HG02943 (cell line): ENCODE data around the gene PLA1A.
"Not testable (repeated sequence)": the region's sequence is repeated elsewhere in the genome, so short reads cannot be mapped to it uniquely, and the experiment has no call there.

Experiments
- ATAC-seq: cut with Tn5 transposase; IDR thresholded peaks from one replicate; pipeline ENCODE4 v1.9.1; 2021; ENCODE audit warnings: mild to moderate bottlenecking, low read depth, moderate library complexity; ENCODE audit not compliant: unreplicated experiment

PLA1A gene

DNA sequence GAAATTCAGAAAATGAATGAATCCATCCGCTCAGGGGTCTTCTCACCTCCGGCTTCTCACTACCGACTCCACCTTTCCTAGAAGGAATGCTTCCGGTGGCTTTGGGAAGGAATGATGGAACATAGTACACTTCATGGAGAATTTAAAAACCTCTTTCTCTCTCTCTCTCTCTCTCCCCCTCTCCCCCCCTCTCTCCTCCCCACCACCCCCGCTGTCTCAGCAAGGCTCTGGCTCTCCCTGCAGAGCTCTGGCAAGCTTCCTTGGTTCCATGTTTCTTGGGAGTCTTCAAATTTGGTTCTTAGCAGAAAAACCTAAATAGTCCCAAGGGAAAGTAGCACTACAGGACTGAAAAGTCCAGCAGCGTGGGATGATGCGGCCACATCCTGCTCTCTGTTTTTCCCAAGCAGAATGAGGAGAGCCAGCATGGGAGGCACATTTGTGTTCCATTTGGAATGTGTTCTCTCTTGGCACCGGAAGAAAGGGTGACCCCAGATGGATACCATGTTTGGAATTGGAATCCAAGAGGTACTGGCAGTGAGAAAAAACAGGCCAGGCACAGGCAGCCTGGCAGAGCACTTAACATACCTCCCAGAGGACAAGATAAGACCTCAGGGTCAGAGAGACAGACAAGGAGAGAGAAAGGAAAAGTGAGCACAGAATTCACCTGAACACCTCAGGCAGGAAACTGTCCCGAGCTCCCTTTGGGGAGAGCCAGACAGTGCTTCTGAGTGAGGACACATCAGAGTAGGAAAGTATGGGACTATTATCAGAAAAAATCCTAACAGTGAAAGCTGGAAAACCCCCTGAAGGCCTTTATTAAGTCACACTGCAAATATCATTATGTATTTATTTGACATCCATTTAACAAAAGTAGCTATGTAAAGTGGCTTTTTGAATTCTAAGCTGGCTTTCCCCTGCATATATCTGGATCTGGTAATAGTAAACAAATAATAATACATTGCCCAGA is 63.1 kb downstream of the PLA1A start, which contains the start of gene POPDC2:
Gene POPDC2, minus strand, starts transcription at position 116 of the 967 bp plus-strand sequence. CDS start 166 bp downstream, outside the sequence.
- no peak for ATAC-seq

DNA sequence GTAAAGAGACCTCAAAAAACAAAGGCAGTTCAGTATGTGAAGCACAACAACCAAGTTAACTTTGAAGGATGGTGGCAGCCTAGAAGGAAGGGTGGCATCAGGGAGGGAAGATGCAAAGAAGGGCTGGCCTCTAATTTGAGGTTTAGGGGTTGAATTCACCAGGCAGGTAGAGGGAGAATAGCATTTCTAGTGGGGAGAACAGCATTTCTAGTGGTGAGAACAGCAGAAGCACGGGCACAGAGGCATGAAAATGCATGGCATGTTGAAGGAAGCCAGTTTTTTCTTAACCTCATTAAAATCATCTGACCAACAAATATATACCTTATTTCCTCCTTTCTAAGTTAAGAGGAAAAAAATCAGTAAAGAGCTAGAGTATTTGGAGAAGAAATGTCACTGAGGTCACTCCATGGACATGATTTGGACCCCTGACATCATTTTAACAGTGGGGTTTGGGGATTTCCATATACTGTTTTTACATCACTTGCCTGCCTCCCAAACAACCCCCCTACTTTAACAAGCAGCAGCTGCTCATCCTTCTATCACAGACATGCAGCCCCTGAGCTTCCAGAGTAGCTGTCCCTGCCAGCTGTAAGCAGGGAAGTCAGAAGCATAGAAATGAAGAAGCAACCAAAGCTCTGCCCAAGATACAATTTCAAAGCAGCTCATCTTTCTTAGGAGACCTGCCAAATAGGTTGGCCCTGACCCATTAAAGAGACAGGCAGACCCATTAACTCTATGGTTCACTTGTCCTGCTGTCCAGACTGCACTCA is 65.1 kb downstream of the PLA1A start:
- ATAC-seq = no peak

DNA sequence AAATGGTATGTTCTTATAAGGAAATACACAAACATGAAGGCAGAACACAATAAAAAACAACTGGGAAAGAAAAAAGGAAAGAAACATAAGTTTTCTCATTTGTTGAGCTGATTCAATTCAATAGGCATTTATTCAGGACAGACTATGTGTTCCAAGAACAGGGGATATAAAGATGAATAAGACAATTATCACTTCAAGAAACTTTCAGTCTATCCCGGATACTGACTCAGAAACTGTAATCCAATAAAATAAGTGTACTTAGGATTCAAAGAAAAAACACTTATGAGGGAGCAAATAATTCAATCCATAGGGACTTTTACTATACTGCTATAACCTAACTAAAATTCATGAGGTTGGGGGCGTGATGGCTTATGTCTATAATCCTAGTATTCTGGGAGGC is 66.2 kb downstream of the PLA1A start:
- ATAC-seq = no peak

DNA sequence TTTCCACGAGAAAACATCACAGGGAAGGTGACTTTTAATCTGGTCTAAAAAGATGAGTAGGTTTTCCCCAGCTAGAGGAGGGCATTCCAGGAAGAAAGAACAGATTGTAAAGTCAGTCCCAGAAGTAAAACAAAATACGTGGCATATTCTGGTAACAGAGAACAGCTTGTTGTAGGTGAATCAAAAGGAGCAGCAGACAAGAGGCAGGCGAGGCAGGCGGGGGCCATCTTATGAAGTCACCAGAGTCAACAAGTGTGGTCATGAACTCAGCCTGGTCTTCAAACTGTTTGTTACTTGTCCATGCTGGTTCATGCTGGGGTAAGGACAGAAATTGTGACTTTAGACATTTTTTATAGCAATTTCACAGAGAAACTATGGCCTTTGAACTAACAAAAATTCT is 66.7 kb downstream of the PLA1A start:
- ATAC-seq = no peak

DNA sequence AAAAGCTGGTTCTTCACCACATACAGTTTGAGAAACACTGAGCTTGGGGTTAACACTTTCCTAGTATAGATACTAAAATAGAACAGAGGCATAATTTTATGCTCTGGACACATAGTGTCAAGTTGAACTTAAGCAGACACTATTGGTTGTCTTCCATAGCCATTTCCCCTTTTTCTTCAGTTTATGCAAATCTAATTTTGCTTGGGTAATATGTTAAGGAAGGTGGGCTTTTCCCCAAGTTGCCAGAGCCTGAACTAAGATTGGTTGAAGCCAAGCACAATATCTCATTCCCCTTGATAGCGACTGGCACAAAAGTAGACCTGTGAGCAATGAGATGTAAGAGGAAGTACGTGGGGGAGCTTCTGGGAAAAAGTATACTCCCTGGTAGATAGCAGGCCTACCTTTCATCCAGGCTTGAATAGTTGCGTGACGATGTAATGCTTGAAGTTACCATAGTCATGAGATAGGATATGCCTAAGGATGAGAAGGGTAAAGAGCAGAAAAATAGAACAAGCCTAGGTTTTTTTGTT is 67.2 kb downstream of the PLA1A start:
- ATAC-seq = no peak

DNA sequence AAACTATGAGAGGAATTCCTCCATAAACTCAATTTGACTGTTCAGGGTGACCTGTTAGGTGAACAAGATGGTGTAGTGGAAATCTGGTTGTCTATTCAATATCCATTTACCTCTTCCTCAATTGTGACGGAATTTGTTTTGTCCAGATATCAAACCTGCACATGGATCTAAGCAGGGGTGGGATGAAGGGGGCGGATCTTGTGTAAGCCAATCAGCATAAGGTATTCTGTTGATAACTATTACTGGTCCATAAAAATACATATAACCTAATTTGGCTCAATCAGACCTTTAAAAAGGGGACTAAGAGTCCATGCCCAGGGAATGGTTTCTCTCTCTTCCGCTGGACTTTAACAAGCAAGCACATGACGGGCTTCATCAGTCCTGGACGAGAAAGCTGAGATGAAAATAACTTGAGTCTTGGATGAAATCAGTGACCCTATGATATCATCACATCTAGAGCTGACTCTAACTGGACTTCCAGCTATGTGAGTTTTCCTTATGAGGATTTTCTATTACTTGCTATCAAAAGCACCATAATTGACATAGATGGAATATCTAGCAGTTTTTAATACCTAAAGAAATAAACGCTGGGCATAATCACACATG is 68.4 kb downstream of the PLA1A start:
- ATAC-seq = no peak

DNA sequence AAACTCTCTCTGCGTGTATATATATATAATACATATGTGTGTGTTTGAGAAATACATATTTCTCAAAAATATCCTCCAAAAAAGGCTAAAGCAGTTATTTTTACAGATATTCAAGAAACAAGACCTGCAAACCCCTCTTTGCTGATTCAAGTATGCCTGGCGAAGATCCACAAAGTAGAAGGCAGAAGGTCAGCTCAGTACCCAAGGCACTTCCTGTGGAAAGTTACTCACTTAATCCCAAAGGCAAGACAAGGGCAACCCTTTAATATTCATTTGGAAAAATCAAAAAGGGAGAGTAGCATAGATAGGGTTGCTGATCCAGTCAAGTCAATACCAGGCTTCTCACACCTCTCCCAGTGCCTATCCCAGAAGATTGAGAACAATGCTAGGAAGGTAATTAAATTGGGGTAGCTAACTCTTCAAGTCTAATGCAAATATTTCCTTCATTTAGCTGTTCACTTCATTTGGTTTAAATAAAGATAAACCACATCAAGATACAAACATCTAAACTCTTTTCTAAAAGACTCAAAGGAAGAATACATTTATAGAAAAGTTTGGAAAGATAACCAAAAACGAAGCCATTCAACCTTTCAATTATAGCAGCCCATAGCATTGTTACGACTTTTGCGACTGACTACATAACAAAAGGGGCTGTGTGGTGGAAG is 72.4 kb downstream of the PLA1A start:
- ATAC-seq = no peak

DNA sequence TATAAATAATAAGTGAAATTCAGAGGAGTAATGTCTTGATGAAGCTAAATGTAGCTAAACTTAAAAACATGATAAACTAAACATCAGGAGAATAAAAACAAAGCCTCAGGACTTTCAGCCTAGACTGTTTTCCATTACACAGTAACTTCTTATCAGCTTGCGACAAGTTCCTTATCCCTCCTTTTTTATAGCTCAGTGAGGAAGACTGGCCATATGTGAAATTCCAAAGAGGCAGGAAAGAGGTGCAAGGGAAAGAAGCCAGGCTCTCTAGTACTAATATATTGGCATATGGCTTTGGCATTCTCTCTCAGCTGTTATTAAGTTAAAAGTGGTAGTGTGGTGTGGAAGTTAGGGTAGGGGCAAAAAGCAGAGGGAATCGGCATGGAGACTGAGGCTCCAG is 75.1 kb downstream of the PLA1A start:
- no peak for ATAC-seq

DNA sequence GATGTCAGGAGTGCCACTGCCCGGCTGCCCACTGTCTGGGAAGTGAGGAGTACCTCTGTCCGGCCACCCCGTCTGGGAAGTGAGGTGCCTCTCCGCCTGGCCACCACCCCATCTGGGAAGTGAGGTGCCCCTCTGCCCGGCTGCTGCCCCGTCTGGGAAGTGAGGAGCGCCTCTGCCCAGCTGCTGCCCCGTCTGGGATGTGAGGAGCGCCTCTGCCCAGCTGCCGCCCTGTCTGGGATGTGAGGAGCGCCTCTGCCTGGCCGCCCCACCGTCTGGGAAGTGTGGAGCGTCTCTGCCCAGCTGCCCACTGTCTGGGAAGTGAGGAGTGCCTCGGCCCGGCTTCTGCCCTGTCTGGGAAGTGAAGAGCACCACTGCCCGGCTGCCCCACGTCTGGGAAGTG is 76.2 kb downstream of the PLA1A start:
- ATAC-seq = no peak

DNA sequence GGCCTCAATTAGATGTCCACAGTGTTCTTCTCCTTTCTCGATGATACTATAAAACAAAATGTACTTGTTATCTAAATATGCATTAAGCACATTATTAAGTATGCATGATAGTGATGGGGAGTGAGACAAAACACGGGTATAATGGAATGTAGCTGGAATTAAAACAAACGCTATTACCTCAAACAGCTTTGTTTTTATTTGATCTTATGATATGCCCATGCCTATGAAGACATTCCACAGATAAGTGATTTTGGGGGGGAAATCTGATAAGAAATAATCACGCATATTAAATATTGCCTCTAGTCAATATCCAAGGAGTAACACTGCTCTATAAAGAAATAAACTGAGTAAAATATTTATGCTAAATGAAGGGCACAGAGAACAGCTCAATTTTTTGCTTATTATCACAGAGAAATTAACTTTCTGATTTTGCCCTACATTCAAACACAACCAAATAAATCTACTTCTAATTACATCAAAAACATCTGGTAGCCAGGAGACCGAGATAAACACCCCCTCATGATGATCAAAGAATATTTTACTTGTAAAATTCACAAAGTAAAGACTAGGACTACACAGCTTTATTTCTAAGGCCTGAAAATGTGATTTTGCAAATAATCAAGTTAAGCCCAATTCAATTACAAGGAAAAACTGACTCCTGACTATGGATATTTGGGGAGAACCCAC is 77.6 kb downstream of the PLA1A start:
- ATAC-seq = no peak

DNA sequence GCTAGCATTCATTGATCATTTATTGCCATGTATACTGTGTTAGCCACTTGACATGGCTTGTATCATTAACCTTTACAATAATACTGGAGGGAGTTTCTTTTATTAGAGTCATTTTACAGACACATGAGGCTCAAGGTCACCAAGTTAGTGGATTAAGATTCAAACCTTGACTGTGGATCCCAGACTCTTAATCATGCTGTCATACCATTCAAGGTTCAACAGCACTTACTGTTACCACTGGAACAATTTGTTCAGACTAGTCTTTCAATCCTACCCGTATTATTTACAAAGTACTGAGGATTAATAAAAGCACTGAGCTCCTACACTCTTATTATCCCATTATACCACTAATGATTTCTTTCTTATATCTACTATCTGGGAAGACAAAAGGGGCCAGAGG is 78.3 kb downstream of the PLA1A start:
- no peak for ATAC-seq

DNA sequence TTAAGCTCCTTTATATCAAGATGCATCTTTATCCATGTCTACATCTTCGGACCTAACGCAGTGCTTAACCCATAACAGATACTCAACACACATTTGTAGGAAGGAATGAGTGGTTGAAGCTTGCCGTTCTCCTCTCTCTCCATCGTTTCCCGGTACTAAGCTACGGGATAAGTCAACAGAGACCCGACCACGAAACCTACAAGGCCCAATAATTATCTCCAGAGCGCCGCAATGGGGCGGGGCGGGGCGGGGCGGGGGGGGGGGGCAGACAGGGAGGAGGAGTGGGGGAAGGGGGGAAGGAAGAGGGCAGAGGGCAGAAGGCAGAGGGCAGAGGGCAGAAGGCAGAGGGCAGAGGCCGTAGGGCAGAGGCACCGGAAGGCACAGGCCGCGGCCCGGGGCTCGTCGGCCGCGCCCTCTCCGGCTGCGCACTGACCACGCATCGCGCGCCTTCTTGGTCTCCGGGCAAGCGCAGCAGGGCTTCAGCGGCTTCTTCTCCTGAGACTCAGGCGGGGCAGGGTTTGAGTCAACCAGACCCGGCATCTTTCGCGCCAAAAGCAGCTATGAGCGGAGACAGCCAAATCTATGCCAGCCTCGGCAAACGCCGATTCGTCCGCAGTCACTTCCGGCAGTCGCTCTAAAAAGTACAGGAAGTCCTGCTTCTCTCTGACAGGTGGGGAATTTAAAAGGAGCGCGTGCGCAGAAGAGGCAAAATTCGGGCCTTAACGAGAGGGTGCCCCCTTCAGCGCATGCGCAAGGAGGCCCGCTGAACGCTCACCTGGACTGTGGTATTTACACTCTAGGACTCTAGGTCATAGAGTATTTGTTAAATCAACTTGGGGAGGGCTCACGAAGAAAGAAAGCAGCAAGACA is 79.3 kb downstream of the PLA1A start, which contains the start of gene COX17:
Gene COX17, minus strand, starts transcription at position 636 of the 870 bp plus-strand sequence. Its CDS starts 96 bp downstream, at position 540.
- peak; percentile 92 for ATAC-seq

DNA sequence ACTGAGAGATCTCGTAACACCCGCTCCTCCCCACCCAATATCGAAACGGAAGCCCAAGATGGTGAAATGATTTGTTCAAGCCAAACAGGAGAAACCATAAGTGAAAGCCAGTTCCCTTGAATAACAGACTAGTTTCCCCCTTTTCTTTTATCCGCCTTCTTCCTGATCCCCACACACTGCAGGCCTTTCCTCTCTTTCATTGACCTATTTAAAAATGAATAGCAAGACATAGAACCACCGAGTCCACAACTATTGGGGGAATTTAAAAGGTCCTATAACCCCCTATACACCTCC is 79.9 kb downstream of the PLA1A start:
- no peak for ATAC-seq

DNA sequence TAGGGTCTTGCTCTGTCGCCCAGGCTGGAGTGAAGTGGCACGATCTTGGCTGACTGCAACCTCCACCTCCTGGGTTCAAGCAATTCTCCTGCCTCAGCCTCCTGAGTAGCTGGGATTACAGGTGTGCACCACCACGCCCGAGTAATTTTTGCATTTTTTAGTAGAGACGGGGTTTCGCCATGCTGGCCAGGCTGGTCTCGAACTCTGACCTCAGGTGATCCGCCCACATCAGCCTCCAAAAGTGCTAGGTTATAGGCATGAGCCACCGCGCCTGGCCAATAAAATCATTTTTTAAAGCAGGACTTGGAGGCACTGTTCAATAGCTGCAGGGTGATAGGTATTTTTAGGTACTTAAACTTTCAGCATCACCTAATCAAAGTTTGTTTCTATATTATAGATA is 80.5 kb downstream of the PLA1A start:
- ATAC-seq = not testable (repeated sequence)
